Epithelial cell of prostate (primary cell): ENCODE results near the gene OSBPL1A.
"Not testable (repeated sequence)": the region's sequence is repeated elsewhere in the genome, so short reads cannot be mapped to it uniquely, and the experiment has no call there.

Experiments used
- DNase-seq: peaks from one replicate; pipeline ENCODE4 v3.0.0-alpha.2; 2011; ENCODE audit warnings: low read depth, low spot score
- H3K27ac ChIP-seq: fragments of 450-650 bp; 2 replicates; pipeline ENCODE4 v1.5.1; 2017; ENCODE audit warnings: mild to moderate bottlenecking

Gene OSBPL1A

DNA sequence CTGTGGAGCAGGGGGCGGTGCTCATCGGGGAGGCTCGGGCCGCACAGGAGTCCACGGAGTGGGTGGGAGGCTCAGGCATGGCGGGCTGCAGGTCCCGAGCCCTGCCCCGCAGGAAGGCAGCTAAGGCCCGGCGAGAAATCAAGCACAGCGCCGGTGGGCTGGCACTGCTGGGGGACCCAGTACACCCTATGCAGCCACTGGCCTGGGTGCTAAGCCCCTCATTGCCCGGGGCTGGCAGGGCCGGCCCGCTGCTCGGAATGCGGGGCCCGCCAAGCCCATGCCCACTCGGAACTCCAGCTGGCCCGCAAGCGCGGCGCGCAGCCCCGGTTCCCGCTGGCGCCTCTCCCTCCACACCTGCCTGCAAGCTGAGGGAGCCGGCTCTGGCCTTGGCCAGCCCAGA, 248.0 kb downstream of the OSBPL1A start:
- not testable (repeated sequence) for DNase-seq

DNA sequence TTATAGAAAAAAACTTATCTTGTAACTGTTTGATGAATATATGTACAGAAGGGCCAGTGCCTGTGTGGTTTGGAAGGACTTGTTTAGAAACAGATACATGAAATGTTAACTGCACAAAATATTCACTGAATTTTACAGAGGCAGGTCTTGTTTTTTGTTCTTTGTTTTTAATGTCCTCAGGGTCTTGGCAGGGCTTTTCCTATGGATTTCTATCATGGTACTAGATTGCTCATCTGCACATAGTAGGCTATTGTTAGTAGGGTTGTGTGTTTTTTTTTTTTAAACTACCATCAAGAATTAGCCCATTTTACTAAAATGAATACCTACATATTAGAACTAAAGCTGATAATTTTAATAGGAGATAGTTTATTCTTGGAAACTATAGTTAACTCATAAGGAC, 255.2 kb downstream of the OSBPL1A start:
- no peak overlapping the region for H3K27ac ChIP-seq
- DNase-seq = no peak

More for the DNA sequence above, 248.0 kb downstream of the OSBPL1A start:
- H3K27ac ChIP-seq = not testable (repeated sequence)

DNA sequence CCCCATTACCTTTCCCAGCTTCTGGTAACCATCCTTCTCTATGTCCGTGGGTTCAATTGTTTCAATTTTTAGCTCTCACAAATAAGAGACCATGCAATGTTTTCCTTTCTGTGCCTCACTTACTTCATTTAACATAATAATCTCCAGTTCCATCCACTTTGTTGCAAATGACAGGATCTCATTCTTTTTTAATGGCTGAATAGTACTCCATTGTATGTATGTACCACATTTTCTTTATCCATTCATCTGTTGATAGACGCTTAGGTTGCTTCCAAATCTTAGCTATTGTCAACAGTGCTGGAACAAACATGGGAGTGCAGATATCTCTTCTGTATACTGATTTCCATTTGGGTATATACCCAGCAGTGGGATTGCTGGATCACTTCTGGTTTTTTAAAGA, 256.9 kb downstream of the OSBPL1A start:
- no peak for DNase-seq
- H3K27ac ChIP-seq = no peak overlapping the region

DNA sequence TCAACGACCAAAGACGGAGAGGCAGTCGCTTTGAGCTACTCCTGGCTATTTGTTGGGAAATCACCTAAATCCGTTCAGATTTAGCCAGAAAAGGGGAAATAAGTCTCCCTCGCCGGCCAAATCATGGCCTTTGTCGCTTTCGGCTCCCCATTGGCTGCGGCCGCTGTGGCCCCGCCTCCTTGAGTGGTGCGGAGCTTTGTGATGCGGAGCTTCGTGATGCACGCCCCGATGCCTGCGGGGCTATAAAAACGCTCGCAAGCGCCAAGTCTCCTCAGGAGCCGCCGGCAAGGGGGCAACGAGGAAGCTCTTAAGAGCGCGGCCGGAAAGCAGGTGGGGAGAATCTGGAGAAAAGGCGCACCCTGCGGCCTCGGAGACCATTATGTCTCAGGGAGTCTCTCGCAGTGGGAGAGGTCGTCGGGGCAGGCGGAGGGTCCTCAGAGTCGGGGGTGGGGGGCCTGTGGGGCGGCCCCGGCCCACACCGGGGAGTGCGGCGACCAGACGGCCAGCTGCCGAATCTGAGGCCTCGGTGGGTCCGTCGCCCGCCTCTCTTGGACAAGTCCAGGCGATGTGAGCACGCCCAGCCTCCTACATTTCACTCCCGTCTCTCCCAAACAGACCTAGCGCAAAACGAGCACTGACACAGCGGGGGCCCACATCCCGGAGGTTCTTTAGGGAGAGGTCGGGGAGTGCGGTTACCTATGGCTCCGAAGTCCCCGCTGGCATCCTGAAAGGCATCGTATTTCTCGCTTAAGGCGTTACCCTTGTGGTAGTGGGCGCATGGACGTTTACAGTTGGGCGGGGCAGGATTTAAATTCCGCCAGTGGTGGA, 258.6 kb downstream of the OSBPL1A start, which contains the start of gene CABYR:
Gene CABYR (plus strand): TSS at position 274 of the 828 bp plus-strand sequence. CDS start 4,053 bp downstream, outside the sequence.
- H3K27ac ChIP-seq = peak within 1 kb of the TSS; percentile 41
- DNase-seq = peak; percentile 48

DNA sequence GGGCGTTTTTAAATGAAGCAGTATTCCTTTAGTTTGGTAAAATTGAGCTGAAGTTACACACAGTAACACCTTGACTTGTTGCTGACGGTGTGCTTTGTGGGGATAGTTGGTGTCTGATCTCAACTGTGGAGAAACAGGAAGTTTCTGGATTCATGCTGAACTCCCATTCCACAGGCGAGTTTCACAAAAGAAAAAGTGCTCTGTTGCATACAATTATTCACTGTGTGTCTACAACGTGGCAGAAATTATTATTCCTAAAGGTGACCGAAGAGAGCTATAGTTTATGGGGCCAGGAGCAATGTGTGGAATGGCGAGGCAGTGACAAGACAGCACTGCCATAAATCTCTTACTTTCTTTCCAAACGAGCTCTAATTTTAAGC, 259.2 kb downstream of the OSBPL1A start:
- DNase-seq = no peak
- peak overlapping the region; percentile 41 for H3K27ac ChIP-seq

DNA sequence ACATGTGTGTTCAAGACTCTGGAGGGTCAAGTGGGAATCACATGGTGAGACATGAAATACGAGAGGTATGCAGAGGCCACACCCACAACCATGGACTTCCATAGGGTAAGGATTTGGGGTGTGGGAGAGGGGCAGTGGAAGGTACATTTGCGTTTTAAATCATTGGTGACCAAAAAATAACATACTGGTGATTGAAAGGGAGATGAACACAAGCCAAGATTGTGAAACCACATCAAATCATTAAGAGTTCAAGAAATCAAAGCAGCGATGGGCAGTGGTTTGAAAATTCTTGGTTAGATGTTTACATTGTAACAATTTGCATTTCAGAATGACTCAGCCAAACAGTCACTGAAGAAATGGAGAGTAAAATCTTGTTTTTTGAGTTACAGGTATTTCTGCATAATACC, 260.7 kb downstream of the OSBPL1A start:
- no peak for DNase-seq
- H3K27ac ChIP-seq = no peak overlapping the region

DNA sequence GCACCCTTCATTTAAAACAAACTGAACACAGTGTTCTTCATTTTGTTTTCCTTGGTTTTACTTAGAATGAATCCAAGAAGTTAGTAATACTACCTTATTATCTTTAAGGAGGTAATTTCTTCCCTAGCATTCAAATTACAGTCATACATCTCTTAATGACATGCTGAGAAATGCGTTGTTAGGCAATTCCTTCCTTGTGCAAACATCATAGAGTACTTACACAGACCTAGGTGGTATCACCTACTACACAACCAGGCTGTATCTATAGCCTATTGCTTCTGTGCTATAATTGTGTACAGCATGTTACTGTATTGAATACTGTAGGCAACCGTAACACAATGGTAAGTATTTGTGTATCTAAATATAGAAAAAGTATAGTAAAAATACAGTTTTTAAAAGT, 267.1 kb downstream of the OSBPL1A start:
- no peak overlapping the region for H3K27ac ChIP-seq
- DNase-seq = no peak

DNA sequence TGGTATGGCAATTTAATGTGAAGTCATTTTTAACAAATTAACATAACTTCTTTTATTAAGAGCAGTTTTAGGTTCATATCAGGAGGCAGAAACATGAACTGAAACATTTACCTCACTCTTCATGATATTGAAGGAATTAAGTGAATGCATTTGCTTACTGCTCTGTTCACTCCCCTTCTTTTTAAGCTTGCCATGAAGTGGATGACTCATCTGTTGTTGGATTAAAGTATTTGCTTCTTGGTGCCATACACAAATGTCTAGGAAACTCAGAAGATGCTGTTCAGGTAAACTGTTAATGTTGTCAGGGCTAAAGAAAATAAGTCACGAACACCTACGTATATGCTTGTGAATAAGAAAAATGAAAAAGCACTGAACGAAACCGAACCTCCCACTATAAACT, 268.9 kb downstream of the OSBPL1A start:
- H3K27ac ChIP-seq = no peak overlapping the region

DNA sequence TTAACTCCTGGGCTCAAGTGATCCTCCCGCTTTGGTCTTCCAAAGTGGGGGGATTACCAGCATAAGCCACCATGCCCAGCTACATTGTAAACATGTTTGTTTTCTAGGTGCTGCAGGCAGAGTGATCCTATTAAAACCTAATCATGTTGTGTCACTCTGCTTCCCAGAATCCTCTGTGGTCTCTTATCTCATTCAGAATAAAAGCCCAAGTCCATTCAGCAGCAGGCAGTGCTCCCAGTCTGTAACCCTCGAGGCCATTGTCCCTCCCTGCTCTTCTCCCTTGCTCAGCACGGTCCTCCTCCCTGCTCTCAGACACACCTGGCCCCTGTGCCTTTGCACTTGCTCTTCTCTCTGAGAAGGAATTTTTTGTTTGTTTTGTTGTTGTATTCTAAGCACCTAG, 269.9 kb downstream of the OSBPL1A start:
- H3K27ac ChIP-seq = no peak overlapping the region
- no peak for DNase-seq

More for the DNA sequence above, 268.9 kb downstream of the OSBPL1A start:
- DNase-seq = no peak

DNA sequence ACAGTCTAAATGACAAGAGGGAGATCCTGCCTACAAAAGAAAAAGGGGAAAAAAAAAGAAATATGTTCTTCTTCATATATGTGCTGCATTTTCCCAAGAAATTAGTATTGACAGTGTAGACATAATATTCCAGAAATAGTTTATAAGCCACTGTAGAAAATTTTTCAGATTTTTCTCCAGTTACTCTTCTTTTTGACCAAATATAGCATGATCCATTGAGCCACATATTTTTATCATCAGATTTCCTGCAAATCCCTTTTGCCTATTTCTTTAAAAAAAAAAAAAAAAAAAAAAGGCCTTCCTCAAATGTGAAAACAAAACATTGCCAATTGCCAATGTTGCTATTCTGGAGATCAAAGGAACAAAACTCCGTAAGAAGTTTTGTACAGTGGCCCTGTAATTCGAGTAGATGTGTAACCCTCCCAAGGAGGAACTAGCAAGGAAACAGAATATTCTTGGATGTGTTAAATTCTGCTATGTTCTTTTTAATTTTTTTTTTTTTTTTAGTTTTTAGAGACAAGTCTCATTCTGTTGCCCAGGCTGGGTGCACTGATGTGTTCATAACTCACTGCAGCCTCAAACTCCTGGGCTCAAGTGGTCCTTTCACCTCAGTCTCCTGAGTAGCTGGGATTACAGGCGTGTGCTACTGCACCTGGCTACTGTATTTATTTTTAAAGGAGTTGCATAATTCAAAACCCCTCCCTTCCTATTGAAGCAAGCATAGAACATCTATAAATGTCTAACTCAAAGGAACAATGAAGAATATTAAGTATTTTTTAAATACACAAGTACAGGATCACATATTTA, 271.3 kb downstream of the OSBPL1A start:
- no peak overlapping the region for H3K27ac ChIP-seq
- no peak for DNase-seq

DNA sequence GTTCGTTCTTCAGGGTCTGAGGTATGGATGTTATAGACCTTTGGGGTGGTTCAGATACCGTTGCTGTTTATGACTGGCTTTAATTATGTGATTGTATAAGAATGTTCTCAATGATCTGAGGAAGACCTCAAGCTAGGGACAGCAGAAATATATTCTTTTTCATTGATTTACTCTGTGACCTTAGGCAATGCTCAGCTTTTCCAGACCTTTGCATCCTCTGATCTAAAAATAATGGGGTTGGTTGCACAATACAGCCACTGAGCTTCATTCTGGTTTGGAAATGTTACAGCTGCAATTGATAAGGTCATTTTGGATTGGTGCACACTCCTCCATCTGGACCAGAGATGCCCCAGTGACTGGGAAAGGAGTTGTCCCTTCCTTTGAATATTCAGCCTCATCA, 276.0 kb downstream of the OSBPL1A start:
- DNase-seq = no peak
- H3K27ac ChIP-seq = no peak overlapping the region

DNA sequence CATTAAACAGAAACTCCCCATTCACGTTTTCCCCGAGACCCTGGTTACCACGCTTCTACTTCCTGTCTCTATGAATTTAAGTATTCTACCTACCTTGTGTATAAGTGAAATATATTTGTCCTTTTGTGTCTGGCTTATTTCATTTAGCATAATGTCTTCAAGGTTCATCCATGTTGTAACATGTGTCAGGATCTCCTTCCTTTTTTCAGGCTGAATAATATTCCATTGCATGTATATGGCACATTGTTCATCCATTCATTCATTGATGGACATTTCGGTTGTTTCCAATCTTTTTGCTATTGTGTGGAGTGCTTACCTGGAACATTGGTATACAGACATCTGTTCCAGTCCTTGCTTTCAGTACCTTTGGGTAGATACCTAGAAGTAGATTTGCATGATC, 276.9 kb downstream of the OSBPL1A start:
- no peak for DNase-seq
- no peak overlapping the region for H3K27ac ChIP-seq

DNA sequence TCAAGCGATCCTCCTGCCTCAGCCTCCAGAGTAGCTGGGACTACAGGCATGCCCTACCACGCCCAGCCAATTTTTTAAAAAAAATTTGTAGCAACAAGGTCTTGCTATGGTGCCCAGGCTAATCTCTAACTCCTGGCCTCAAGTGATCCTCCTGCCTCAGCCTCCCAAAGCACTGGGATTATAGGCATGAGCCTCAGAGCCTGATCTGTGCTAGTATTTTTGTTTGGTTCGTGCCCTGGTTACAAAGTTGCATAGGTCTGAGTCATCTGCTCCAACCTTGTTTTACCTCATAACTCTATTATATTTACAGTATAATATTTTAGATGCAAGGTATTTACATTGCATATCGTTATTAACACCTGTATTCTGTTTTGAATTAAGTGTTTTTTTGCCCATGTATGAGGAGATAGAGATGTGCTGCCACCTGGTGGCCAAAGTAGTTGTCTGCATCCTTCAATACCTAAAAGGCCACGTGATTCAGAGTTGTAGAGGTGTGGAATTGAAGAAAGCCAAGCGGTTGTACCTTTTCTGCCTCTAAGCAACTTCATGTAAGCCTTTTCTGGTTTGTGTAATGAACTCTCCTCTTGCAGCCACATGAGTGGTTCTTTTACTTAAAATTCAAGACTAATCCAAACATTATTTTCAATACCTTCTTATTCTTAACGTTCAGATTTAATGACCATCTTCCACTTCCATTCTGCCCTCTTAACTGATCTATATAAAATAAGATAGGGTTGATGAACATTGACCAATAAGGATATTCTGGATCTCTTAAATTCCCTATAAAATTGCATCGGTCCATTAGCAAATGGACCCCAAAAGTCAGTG, 278.7 kb downstream of the OSBPL1A start:
- no peak overlapping the region for H3K27ac ChIP-seq
- peak; percentile 31 for DNase-seq

DNA sequence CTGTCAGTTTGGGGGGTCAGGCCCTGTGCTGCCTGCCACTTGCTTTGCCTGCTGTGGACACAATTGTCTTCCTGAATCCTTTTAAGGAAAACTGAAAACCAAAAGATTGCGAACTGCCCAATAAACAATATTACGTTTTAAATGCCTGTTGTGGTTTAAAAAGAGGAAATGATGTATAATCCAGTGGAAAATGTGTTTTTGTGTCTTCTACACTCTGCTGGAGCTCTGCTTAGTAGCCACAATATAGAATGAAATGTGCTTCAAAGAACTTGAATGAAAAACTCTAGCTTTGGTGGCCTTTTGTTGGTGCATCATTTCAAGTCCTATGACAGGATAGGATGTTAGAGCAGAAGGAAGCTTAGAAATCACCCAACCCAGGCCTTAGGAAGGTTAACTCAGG, 282.0 kb downstream of the OSBPL1A start:
- DNase-seq = no peak
- no peak overlapping the region for H3K27ac ChIP-seq

DNA sequence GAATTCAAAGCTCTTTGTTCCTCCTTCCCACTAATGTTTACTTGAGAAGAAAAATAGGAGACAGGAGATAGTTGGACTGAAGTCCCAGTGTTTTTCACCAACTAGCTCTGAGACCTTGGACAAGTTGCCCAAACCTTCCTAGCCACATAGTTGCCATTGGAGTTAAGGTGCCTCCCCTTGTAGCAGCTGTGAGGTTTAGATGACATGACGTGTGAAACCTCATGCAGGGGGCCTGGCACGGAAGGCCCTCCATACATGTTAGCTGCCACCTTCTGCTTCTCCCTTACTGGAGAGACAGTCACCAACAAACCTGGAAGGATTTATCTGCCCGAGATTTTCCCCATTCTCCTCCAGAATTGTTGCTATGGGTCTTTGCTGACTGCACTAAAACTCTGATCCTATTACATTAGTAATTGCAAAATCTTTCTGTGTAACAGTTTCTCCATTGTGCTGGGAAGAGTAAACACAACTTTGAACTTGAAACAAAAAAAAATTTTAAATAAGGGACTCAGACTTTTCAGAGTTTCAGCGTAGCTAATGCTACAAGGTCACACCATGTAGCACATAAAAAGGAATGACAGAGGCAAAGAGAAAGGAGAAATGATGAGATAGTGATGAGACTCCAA, 282.6 kb downstream of the OSBPL1A start:
- H3K27ac ChIP-seq = no peak overlapping the region
- DNase-seq = no peak

DNA sequence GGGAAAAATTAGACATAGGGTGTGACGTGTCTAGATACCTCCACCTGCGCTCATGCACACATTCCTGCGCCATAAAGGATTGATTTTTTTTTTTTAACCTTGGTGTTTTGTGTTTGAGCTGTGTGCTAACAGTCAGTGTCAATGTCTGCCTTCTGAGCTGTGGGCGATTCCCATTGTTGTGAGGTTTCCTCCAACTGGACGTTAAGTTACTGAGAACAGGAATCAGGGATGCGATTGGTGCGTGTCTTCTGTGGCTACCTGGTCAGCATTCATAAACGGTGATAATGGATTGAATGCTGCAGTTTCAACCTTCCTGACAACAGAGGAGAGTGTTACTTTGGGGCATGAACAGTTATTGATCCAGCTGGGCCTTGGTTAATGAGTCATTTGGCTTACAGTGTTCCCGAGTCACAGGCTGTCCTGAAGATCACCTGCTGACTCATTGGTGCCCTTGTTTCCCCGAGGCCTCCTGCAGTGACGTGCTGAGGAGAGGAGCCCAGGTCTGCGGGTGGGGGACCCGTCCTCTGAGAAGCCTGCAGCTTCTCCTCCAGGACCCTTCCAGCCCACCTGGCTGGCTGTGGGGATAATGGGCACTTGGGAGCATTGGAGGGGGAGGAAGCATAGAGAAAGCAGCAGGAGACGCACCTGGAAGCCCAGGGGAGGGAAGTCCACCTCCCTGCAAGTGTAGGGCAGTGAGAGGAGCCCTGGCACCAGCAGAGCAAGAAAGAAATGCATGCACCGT, 284.6 kb downstream of the OSBPL1A start:
- H3K27ac ChIP-seq = no peak overlapping the region
- DNase-seq = peak; percentile 40

DNA sequence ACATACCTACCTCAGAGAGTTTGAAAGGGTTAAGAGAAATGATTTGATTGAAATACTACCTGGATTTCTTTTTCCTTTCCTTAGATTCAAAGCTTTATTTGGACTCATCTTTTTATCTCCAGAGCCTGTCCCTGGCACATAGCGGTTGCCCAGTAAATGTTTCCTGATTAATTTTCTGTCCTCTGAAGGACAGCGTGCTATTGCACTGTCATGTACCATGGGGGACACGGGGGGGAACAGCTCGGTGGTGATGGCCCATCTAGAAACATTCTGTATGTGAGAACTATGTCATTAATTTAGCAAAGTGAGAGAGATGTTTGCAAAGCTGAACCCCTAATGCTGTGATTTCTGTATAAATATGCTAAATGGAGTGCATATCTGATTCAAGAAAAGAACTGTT, 285.2 kb downstream of the OSBPL1A start:
- no peak for DNase-seq

More for the DNA sequence above, 285.2 kb downstream of the OSBPL1A start:
- no peak overlapping the region for H3K27ac ChIP-seq
